HEK293 (cell line): ENCODE measurements around the gene TDRD10.

Experiments used
- CTCF ChIA-PET: fragments of 350-600 bp; formaldehyde crosslinking; extraction: SDS; loops from one replicate; lab custom pipeline; 2021; ENCODE audit warnings: antibody characterized with exemption; lab: Yijun Ruan, JAX
- POLR2A ChIA-PET: fragments of 300-600 bp; formaldehyde crosslinking; extraction: SDS; loops from one replicate; lab custom pipeline; 2020; ENCODE audit warnings: antibody characterized with exemption, inconsistent platforms; lab: Yijun Ruan, JAX
- H3K27ac ChIP-seq: fragments of 200-500 bp; sonication (Bioruptor generic); 2 replicates; pipeline ENCODE4 v1.5.1; 2014; ENCODE audit warnings: low read depth, low read length, control low read depth, inconsistent platforms; ENCODE audit errors: extremely low read depth
- H3K36me3 ChIP-seq, 2 experiments: fragments of 200-500 bp in 1 of 2; sonication (Bioruptor generic) in 1 of 2; 1 replicate in 1 of 2; 2 replicates in 1 of 2; pipeline ENCODE4 v1.5.1; 2014 to 2017; ENCODE audit warnings: inconsistent platforms in 2 of 2, low read length in 2 of 2; ENCODE audit not compliant: control insufficient read depth in 2 of 2, insufficient read depth in 1 of 2
- H3K4me1 ChIP-seq: fragments of 200-500 bp; sonication (Bioruptor generic); 2 replicates; pipeline ENCODE4 v1.5.1; 2014; ENCODE audit warnings: mild to moderate bottlenecking, low read length, inconsistent platforms; ENCODE audit not compliant: control insufficient read depth, insufficient read depth
- H3K4me3 ChIP-seq: 2 replicates; pipeline ENCODE4 v1.5.1; 2011; ENCODE audit warnings: low read depth, mild to moderate bottlenecking, control low read depth, low read length, moderate library complexity
- H3K9me3 ChIP-seq: fragments of 200-500 bp; sonication (Bioruptor generic); 2 replicates; pipeline ENCODE4 v1.5.1; 2014; ENCODE audit warnings: low read depth, low read length, inconsistent platforms; ENCODE audit not compliant: control insufficient read depth, insufficient read depth
- GLIS1 ChIP-seq: fragments of 450-650 bp; formaldehyde crosslinking; IDR thresholded peaks from 2 replicates; pipeline ENCODE4 v1.5.1; 2016; ENCODE audit warnings: missing biosample characterization, missing genetic modification characterization
- KLF1 ChIP-seq: fragments of 450-650 bp; formaldehyde crosslinking; IDR thresholded peaks from 2 replicates; pipeline ENCODE4 v1.5.1; 2016; ENCODE audit warnings: missing biosample characterization, missing genetic modification characterization
- KLF16 ChIP-seq: fragments of 450-650 bp; formaldehyde crosslinking; IDR thresholded peaks from 2 replicates; pipeline ENCODE4 v1.5.1; 2017; ENCODE audit warnings: missing biosample characterization, missing genetic modification characterization
- ZFHX2 ChIP-seq: fragments of 450-650 bp; formaldehyde crosslinking; conservative IDR thresholded peaks from 2 replicates; pipeline ENCODE4 v1.5.1; 2016; ENCODE audit warnings: missing biosample characterization, missing genetic modification characterization
- ZNF112 ChIP-seq: fragments of 450-650 bp; formaldehyde crosslinking; IDR thresholded peaks from 2 replicates; pipeline ENCODE4 v1.5.0; 2017; ENCODE audit warnings: missing biosample characterization, missing genetic modification characterization
- ZNF121 ChIP-seq: fragments of 450-650 bp; formaldehyde crosslinking; IDR thresholded peaks from 2 replicates; pipeline ENCODE4 v1.5.1; 2016; ENCODE audit warnings: missing biosample characterization, missing genetic modification characterization
- ZNF2 ChIP-seq: fragments of 450-650 bp; formaldehyde crosslinking; IDR thresholded peaks from 2 replicates; pipeline ENCODE4 v1.5.1; 2016; ENCODE audit warnings: missing biosample characterization, missing genetic modification characterization
- ZNF202 ChIP-seq: fragments of 450-650 bp; formaldehyde crosslinking; IDR thresholded peaks from 2 replicates; pipeline ENCODE4 v1.5.1; 2016; ENCODE audit warnings: missing biosample characterization, missing genetic modification characterization, borderline replicate concordance
- ZNF214 ChIP-seq: fragments of 450-650 bp; formaldehyde crosslinking; IDR thresholded peaks from 2 replicates; pipeline ENCODE4 v1.5.1; 2017; ENCODE audit warnings: missing biosample characterization, mild to moderate bottlenecking, missing genetic modification characterization, borderline replicate concordance
- ZNF302 ChIP-seq: fragments of 450-650 bp; formaldehyde crosslinking; IDR thresholded peaks from 2 replicates; pipeline ENCODE4 v1.5.1; 2016; ENCODE audit warnings: missing biosample characterization, missing genetic modification characterization, low read depth
- ZNF366 ChIP-seq: fragments of 450-650 bp; formaldehyde crosslinking; conservative IDR thresholded peaks from 2 replicates; pipeline ENCODE4 v1.5.1; 2016; ENCODE audit warnings: missing biosample characterization, missing genetic modification characterization
- ZNF544 ChIP-seq: fragments of 450-650 bp; formaldehyde crosslinking; IDR thresholded peaks from 2 replicates; pipeline ENCODE4 v1.5.0; 2017; ENCODE audit warnings: missing biosample characterization, missing genetic modification characterization
- ZNF561 ChIP-seq: fragments of 450-650 bp; IDR thresholded peaks from 2 replicates; pipeline ENCODE4 v1.5.1; 2018; ENCODE audit warnings: missing biosample characterization, missing genetic modification characterization, borderline replicate concordance
- ZNF791 ChIP-seq: fragments of 450-650 bp; formaldehyde crosslinking; IDR thresholded peaks from 2 replicates; pipeline ENCODE4 v1.5.1; 2016; ENCODE audit warnings: missing biosample characterization, missing genetic modification characterization
- ZXDB ChIP-seq: fragments of 450-650 bp; formaldehyde crosslinking; IDR thresholded peaks from 2 replicates; pipeline ENCODE4 v1.5.1; 2016; ENCODE audit warnings: missing biosample characterization, missing genetic modification characterization
- TF ChIP-seq, protein P1 (sequence below): fragments of 450-650 bp; formaldehyde crosslinking; IDR thresholded peaks from 2 replicates; pipeline ENCODE4 v1.5.1; 2016; ENCODE audit warnings: missing biosample characterization, missing genetic modification characterization, borderline replicate concordance
- TF ChIP-seq, protein P2 (sequence below): fragments of 450-650 bp; formaldehyde crosslinking; IDR thresholded peaks from 2 replicates; pipeline ENCODE4 v1.5.1; 2016; ENCODE audit warnings: missing biosample characterization, missing genetic modification characterization
- TF ChIP-seq, protein P3 (sequence below): fragments of 450-650 bp; formaldehyde crosslinking; IDR thresholded peaks from 2 replicates; pipeline ENCODE4 v1.5.1; 2017; ENCODE audit warnings: missing biosample characterization, missing genetic modification characterization
- TF ChIP-seq, protein P4 (sequence below): fragments of 450-650 bp; formaldehyde crosslinking; IDR thresholded peaks from 2 replicates; pipeline ENCODE4 v1.5.1; 2016; ENCODE audit warnings: missing biosample characterization, missing genetic modification characterization
- TF ChIP-seq, protein P5 (sequence below): fragments of 450-650 bp; formaldehyde crosslinking; IDR thresholded peaks from 2 replicates; pipeline ENCODE4 v1.5.1; 2016; ENCODE audit warnings: missing biosample characterization, missing genetic modification characterization

The TDRD10 gene

DNA sequence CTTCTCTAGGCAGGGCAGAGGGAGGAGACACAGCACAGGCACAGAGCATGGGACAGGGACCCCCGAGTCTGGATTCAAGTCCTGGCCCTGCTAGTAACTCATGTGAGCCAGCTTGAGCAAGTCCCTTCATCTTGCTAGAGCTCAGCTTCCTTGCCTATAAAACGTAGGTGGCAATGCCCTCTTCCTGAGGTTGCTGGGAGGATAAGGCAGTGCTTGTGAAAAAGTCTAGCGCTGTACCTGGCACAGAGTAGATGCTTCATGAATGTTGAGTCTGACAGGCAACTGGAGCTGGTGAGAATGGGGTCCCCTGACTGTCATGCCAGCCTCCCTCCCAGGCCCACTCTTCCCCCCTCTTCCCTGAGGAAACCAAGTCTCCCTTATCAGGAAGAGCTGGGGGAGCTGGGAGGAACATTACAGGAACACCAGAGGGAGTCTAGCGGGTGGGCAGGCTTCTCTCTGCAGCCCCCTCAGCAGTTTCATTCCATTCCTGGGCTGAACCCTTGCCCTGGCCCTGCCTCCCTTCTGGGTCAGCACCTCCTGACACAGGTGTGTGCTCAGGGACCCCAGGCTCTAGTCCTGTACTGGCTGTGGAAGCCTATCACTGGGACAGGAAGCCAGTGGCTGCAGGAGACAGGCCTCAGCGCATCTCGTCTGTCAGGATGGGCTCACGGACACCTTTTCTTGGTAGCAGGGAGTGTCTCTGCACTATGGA, 75.5 kb downstream of the TDRD10 start (continued):
- TF ChIP-seq, protein P1, sequence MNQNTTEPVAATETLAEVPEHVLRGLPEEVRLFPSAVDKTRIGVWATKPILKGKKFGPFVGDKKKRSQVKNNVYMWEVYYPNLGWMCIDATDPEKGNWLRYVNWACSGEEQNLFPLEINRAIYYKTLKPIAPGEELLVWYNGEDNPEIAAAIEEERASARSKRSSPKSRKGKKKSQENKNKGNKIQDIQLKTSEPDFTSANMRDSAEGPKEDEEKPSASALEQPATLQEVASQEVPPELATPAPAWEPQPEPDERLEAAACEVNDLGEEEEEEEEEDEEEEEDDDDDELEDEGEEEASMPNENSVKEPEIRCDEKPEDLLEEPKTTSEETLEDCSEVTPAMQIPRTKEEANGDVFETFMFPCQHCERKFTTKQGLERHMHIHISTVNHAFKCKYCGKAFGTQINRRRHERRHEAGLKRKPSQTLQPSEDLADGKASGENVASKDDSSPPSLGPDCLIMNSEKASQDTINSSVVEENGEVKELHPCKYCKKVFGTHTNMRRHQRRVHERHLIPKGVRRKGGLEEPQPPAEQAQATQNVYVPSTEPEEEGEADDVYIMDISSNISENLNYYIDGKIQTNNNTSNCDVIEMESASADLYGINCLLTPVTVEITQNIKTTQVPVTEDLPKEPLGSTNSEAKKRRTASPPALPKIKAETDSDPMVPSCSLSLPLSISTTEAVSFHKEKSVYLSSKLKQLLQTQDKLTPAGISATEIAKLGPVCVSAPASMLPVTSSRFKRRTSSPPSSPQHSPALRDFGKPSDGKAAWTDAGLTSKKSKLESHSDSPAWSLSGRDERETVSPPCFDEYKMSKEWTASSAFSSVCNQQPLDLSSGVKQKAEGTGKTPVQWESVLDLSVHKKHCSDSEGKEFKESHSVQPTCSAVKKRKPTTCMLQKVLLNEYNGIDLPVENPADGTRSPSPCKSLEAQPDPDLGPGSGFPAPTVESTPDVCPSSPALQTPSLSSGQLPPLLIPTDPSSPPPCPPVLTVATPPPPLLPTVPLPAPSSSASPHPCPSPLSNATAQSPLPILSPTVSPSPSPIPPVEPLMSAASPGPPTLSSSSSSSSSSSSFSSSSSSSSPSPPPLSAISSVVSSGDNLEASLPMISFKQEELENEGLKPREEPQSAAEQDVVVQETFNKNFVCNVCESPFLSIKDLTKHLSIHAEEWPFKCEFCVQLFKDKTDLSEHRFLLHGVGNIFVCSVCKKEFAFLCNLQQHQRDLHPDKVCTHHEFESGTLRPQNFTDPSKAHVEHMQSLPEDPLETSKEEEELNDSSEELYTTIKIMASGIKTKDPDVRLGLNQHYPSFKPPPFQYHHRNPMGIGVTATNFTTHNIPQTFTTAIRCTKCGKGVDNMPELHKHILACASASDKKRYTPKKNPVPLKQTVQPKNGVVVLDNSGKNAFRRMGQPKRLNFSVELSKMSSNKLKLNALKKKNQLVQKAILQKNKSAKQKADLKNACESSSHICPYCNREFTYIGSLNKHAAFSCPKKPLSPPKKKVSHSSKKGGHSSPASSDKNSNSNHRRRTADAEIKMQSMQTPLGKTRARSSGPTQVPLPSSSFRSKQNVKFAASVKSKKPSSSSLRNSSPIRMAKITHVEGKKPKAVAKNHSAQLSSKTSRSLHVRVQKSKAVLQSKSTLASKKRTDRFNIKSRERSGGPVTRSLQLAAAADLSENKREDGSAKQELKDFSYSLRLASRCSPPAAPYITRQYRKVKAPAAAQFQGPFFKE (tag by site-specific recombination): no peak
- no peak for TF ChIP-seq GLIS1 (tag by site-specific recombination)
- no peak for TF ChIP-seq ZNF121
- TF ChIP-seq, all 188 proteins: peak for 0

DNA sequence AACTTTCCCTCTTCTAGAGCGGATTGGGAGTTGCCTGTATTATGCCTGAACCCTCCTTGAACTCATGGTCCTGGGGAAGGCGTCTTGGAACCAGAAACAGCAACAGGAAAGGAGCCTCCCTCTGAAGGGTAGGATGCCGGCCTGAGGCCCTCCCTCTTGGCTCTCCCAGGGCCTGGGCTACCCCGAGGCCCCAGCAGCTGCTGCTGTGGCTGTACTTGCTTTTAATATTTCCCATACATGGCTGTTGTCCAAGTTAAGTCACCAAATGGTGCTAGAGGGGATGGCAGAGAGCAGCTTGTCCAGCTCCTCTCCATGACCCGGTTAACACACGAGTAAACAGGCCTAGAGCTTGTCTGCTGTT, 76.0 kb downstream of the TDRD10 start:
- POLR2A ChIA-PET: interaction anchor here (0.9 kb wide), 1 partner anchor 10 kb away, joined by 3 read pairs; the partner anchor contains the start of gene CHRNB2
- Histone ChIP-seq H3K27ac (no peak overlapping the region), H3K4me3 (no peak overlapping the region), H3K36me3 (peaks cover 19 to 64% of the 10 kb centered on the region in 2 experiments), H3K9me3 (no peaks in the 10 kb centered on the region), H3K4me1 (peaks cover 6% of the 10 kb centered on the region; the same call in 1 of the 2 replicates)
- CTCF ChIA-PET: interaction anchor here (0.6 to 1.9 kb wide), 3 partner anchors 18 to 293 kb away, joined by 3 to 6 read pairs (median 4); no protein-coding TSS in a partner anchor
- no peak for TF ChIP-seq ZNF2 (tag by site-specific recombination)
- TF ChIP-seq, protein P2, sequence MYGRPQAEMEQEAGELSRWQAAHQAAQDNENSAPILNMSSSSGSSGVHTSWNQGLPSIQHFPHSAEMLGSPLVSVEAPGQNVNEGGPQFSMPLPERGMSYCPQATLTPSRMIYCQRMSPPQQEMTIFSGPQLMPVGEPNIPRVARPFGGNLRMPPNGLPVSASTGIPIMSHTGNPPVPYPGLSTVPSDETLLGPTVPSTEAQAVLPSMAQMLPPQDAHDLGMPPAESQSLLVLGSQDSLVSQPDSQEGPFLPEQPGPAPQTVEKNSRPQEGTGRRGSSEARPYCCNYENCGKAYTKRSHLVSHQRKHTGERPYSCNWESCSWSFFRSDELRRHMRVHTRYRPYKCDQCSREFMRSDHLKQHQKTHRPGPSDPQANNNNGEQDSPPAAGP: no peak
- TF ChIP-seq ZNF302 (tag by site-specific recombination): no peak
- TF ChIP-seq, protein P3, sequence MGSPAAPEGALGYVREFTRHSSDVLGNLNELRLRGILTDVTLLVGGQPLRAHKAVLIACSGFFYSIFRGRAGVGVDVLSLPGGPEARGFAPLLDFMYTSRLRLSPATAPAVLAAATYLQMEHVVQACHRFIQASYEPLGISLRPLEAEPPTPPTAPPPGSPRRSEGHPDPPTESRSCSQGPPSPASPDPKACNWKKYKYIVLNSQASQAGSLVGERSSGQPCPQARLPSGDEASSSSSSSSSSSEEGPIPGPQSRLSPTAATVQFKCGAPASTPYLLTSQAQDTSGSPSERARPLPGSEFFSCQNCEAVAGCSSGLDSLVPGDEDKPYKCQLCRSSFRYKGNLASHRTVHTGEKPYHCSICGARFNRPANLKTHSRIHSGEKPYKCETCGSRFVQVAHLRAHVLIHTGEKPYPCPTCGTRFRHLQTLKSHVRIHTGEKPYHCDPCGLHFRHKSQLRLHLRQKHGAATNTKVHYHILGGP: no peak
- TF ChIP-seq, protein P4, sequence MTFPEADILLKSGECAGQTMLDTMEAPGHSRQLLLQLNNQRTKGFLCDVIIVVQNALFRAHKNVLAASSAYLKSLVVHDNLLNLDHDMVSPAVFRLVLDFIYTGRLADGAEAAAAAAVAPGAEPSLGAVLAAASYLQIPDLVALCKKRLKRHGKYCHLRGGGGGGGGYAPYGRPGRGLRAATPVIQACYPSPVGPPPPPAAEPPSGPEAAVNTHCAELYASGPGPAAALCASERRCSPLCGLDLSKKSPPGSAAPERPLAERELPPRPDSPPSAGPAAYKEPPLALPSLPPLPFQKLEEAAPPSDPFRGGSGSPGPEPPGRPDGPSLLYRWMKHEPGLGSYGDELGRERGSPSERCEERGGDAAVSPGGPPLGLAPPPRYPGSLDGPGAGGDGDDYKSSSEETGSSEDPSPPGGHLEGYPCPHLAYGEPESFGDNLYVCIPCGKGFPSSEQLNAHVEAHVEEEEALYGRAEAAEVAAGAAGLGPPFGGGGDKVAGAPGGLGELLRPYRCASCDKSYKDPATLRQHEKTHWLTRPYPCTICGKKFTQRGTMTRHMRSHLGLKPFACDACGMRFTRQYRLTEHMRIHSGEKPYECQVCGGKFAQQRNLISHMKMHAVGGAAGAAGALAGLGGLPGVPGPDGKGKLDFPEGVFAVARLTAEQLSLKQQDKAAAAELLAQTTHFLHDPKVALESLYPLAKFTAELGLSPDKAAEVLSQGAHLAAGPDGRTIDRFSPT (tag by site-specific recombination): no peak
- TF ChIP-seq ZNF112: no peak

DNA sequence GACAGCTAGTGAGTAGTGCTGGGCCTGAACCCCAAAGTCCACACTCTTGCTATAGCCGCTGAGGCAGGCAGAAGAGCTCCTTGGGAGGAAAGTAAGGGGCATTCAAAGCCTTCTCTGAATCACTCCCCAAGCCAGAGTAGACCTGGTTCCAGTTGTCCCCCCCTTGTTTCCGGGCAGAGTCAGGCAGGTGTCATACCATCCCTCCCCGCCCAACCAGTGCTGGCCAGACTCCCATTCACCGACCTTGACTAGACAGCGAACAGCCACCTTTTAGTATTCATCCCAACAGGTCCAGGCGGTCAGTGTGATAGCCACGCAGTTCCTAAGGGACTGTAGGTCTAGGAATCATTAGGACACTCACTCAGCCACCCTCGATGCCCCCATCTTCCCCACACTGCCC, 77.4 kb downstream of the TDRD10 start:
- Histone ChIP-seq H3K4me3 (no peak overlapping the region), H3K27ac (no peak overlapping the region), H3K36me3 (peaks cover 28 to 77% of the 10 kb centered on the region in 2 experiments), H3K4me1 (peaks cover 3% of the 10 kb centered on the region; the same call in 1 of the 2 replicates), H3K9me3 (no peaks in the 10 kb centered on the region)
- ChIA-PET CTCF (no interaction called here), POLR2A (no interaction called here)
- TF ChIP-seq ZNF202 (tag by site-specific recombination) (no peak), ZNF366 (tag by site-specific recombination) (no peak), ZNF791 (no peak), ZNF214 (tag by site-specific recombination) (no peak), ZNF544 (no peak), KLF16 (tag by site-specific recombination) (no peak), ZNF121 (no peak), ZFHX2 (tag by site-specific recombination) (no peak), ZNF561 (tag by site-specific recombination) (no peak), KLF1 (no peak), ZXDB (tag by site-specific recombination) (no peak)
- TF ChIP-seq, protein P5, sequence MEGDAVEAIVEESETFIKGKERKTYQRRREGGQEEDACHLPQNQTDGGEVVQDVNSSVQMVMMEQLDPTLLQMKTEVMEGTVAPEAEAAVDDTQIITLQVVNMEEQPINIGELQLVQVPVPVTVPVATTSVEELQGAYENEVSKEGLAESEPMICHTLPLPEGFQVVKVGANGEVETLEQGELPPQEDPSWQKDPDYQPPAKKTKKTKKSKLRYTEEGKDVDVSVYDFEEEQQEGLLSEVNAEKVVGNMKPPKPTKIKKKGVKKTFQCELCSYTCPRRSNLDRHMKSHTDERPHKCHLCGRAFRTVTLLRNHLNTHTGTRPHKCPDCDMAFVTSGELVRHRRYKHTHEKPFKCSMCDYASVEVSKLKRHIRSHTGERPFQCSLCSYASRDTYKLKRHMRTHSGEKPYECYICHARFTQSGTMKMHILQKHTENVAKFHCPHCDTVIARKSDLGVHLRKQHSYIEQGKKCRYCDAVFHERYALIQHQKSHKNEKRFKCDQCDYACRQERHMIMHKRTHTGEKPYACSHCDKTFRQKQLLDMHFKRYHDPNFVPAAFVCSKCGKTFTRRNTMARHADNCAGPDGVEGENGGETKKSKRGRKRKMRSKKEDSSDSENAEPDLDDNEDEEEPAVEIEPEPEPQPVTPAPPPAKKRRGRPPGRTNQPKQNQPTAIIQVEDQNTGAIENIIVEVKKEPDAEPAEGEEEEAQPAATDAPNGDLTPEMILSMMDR (tag by site-specific recombination): no peak
